Omental fat pad (tissue), 4 donors: ENCODE results near the gene SLC12A7. TPM values are rescaled to one million over a fixed set of nuclear protein-coding genes. Genes with fewer than 3 reads are reported as not detected.

Source experiments
- ATAC-seq: fragments of 150-250 bp; one replicate; pipeline ENCODE4 v1.9.1; 2016; ENCODE audit warnings: mild to moderate bottlenecking, moderate library complexity; ENCODE audit not compliant: low FRiP score
- DNase-seq: peaks from one replicate; pipeline ENCODE4 v3.0.0-alpha.2; 2019; ENCODE audit warnings: low spot score
- CTCF ChIP-seq, 3 donors: fragments of 450-650 bp; IDR thresholded peaks; one replicate each; pipeline ENCODE4 v1.5.1; 2016 to 2017; ENCODE audit warnings: antibody characterized with exemption in 3 of 3, mild to moderate bottlenecking in 3 of 3, moderate library complexity in 2 of 3
- total RNA-seq, 4 donors: library from RNA; depleted of rRNA; stranded (reverse); fragments of >200 nt; gene quantifications; one replicate each; pipeline ENCODE4 v1.1.0, GENCODE V29; 2016

SLC12A7 gene
- total RNA-seq, 4 donors from 2014 or later: 17.2 to 39.0 (median 27.5) TPM

DNA sequence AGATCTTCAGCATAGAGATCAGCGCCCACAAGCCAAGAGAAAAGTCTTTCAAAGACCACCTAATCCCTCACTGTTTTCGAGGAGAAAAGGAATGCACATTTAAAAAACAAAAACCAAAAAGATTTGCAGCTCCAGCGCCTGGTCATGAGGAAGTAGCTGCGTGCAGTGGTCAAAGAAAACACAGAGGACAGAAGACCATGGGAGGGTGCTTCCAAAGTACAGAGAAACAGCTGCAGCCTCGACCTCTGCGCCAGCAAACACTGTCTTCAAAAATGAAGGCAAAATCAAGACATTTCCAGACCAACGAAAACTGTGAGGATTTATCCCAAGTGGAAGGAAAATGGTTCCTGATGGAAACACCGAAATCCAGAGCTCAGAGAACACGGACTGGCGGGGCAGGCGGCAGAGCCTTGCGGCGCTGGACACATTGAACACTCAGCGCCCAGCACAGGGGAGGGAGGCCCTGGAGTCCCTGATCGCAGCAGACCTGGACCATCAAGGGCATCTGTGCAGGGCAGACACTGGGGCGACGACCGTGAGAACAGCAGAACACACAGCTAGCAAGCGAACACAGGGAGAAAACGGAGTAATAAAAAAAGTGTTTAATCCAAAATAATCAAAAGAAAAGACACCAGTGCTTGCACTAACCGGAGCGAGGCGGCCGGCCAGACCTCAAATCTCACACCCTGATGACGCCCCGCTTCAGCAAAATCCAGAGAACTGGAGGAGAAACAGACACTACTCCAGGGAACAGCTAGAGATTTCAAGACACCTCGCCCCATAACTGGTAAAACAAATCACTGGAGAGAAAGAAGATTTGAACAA is 12.6 kb upstream of the SLC12A7 start:
- TF ChIP-seq CTCF (IDR thresholded peaks at IDR 0.05): no peak
- ATAC-seq (no peak), DNase-seq (no peak)

- DNase-seq: no peak
- TF ChIP-seq CTCF (IDR thresholded peaks at IDR 0.05): no peak
- no peak for ATAC-seq
Observed at GRCh38 chr5:1123418-1124147, 11.7 kb upstream of the SLC12A7 start.

DNA sequence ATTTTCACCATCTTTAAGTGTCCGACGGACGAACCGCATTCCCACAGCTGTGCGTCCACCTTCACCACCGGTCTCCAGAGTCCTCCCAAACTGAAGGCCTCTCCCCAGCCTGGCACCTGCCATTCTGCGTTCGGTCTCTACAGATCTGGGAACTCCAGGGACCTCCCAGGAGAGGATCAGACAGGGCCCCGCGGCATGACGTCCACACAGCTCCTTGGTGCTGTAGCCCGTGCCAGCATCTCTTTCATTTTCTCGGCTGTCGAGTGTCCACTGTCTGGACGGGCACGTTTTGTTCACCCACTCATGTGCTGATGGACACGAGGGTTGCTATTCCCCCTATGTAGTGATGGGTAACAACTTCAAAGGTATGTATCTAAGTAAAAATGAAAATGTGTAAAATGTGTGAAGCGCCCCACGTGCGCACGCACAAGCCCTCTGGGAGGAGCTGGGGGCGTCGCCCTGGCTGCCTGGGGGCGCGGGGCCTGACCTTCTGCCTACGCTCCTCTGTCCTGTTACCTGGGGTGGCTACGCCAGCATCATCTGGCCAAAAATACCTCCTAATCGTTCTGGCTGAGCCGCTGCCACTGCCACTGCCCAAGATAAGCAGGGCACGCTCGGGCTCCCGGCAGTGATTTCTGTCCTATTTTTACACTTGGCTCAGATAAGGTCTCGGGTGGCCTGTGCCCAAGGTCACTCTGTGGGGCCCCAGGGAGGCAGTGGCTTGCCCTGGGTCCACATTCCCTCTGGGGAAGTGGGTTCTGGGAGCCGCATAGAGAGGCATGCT is 10.8 kb upstream of the SLC12A7 start:
- ATAC-seq: no peak
- TF ChIP-seq CTCF (IDR thresholded peaks at IDR 0.05): no peak

GRCh38 chr5:1121891-1122290 is 10.0 kb upstream of the SLC12A7 start:
- DNase-seq (no peak), ATAC-seq (no peak)
- no peak for TF ChIP-seq CTCF (IDR thresholded peaks at IDR 0.05)

More for the DNA sequence above, 10.8 kb upstream of the SLC12A7 start:
- DNase-seq: no peak

GRCh38 chr5:1121044-1121443 is 9.2 kb upstream of the SLC12A7 start:
- DNase-seq (no peak), ATAC-seq (no peak)
- no peak for TF ChIP-seq CTCF (IDR thresholded peaks at IDR 0.05)

- DNase-seq (no peak), ATAC-seq (no peak)
- TF ChIP-seq CTCF (IDR thresholded peaks at IDR 0.05): no peak
Observed at GRCh38 chr5:1120236-1120999, 8.6 kb upstream of the SLC12A7 start.
